ENCODE results near the gene WLS.

WLS gene

GRCh38 chr1:68185743-68186142, 46.6 kb downstream of the WLS start:
- TF ChIP-seq YY1 (IDR thresholded peaks at IDR 0.05; ENCODE audit: insufficient read depth, insufficient read length) (no peak), SUZ12 (IDR thresholded peaks at IDR 0.05; ENCODE audit: extremely low read depth, insufficient read depth, insufficient read length) (no peak), ZNF274 (IDR thresholded peaks at IDR 0.05; ENCODE audit: low read depth, low read length) (no peak)
- DNase-seq (ENCODE audit: low read depth, low spot score), result no peak
- Histone ChIP-seq H3K9ac (ENCODE audit: insufficient read length, low read depth) (no peak overlapping the region), H3K9me3 (ENCODE audit: insufficient read depth, low read length) (no peaks in the 10 kb centered on the region; the same call in 1 of the 2 replicates), H3K27me3 (ENCODE audit: insufficient read depth, insufficient read length) (no peaks in the 10 kb centered on the region), H3K4me1 (ENCODE audit: insufficient read depth, insufficient read length) (no peaks in the 10 kb centered on the region), H3K4me3 (ENCODE audit: insufficient read length, low read depth) (no peak overlapping the region), H3K36me3 (ENCODE audit: insufficient read depth, insufficient read length, low read length) (peaks cover 91% of the 10 kb centered on the region)

GRCh38 chr1:68183895-68184294, 48.4 kb downstream of the WLS start:
- H3K36me3 ChIP-seq (ENCODE audit: insufficient read depth, insufficient read length, low read length), result peaks cover 92% of the 10 kb centered on the region
- H3K27me3 ChIP-seq (ENCODE audit: insufficient read depth, insufficient read length), result no peaks in the 10 kb centered on the region
- TF ChIP-seq YY1 (IDR thresholded peaks at IDR 0.05; ENCODE audit: insufficient read depth, insufficient read length) (no peak), ZNF274 (IDR thresholded peaks at IDR 0.05; ENCODE audit: low read depth, low read length) (no peak), SUZ12 (IDR thresholded peaks at IDR 0.05; ENCODE audit: extremely low read depth, insufficient read depth, insufficient read length) (no peak)
- DNase-seq (ENCODE audit: low read depth, low spot score), result no peak
- H3K9ac ChIP-seq (ENCODE audit: insufficient read length, low read depth), result no peak overlapping the region
- H3K4me1 ChIP-seq (ENCODE audit: insufficient read depth, insufficient read length), result no peaks in the 10 kb centered on the region
- no peaks in the 10 kb centered on the region for H3K9me3 ChIP-seq (ENCODE audit: insufficient read depth, low read length)
- H3K4me3 ChIP-seq (ENCODE audit: insufficient read length, low read depth), result no peak overlapping the region

- Histone ChIP-seq H3K9me3 (ENCODE audit: insufficient read depth, low read length) (no peaks in the 10 kb centered on the region), H3K4me3 (ENCODE audit: insufficient read length, low read depth) (no peak overlapping the region), H3K27me3 (ENCODE audit: insufficient read depth, insufficient read length) (no peaks in the 10 kb centered on the region), H3K4me1 (ENCODE audit: insufficient read depth, insufficient read length) (no peaks in the 10 kb centered on the region), H3K9ac (ENCODE audit: insufficient read length, low read depth) (no peak overlapping the region), H3K36me3 (ENCODE audit: insufficient read depth, insufficient read length, low read length) (peaks cover 85% of the 10 kb centered on the region)
- no peak for DNase-seq (ENCODE audit: low read depth, low spot score)
- TF ChIP-seq SUZ12 (IDR thresholded peaks at IDR 0.05; ENCODE audit: extremely low read depth, insufficient read depth, insufficient read length), result no peak
- no peak for TF ChIP-seq ZNF274 (IDR thresholded peaks at IDR 0.05; ENCODE audit: low read depth, low read length)
- no peak for TF ChIP-seq YY1 (IDR thresholded peaks at IDR 0.05; ENCODE audit: insufficient read depth, insufficient read length)
Observed at GRCh38 chr1:68181165-68181556, 51.2 kb downstream of the WLS start.

GRCh38 chr1:68180441-68181164, 51.7 kb downstream of the WLS start:
- no peaks in the 10 kb centered on the region for H3K9me3 ChIP-seq (ENCODE audit: insufficient read depth, low read length)
- H3K9ac ChIP-seq (ENCODE audit: insufficient read length, low read depth), result no peak overlapping the region
- no peak for DNase-seq (ENCODE audit: low read depth, low spot score)
- H3K4me3 ChIP-seq (ENCODE audit: insufficient read length, low read depth), result no peak overlapping the region
- peaks cover 85% of the 10 kb centered on the region for H3K36me3 ChIP-seq (ENCODE audit: insufficient read depth, insufficient read length, low read length)
- TF ChIP-seq ZNF274 (IDR thresholded peaks at IDR 0.05; ENCODE audit: low read depth, low read length) (no peak), SUZ12 (IDR thresholded peaks at IDR 0.05; ENCODE audit: extremely low read depth, insufficient read depth, insufficient read length) (no peak)
- H3K4me1 ChIP-seq (ENCODE audit: insufficient read depth, insufficient read length), result no peaks in the 10 kb centered on the region
- H3K27me3 ChIP-seq (ENCODE audit: insufficient read depth, insufficient read length), result no peaks in the 10 kb centered on the region

- H3K27me3 ChIP-seq (ENCODE audit: insufficient read depth, insufficient read length), result no peaks in the 10 kb centered on the region
- H3K9ac ChIP-seq (ENCODE audit: insufficient read length, low read depth), result no peak overlapping the region
- peaks cover 84% of the 10 kb centered on the region for H3K36me3 ChIP-seq (ENCODE audit: insufficient read depth, insufficient read length, low read length)
- no peaks in the 10 kb centered on the region for H3K9me3 ChIP-seq (ENCODE audit: insufficient read depth, low read length)
- no peak overlapping the region for H3K4me3 ChIP-seq (ENCODE audit: insufficient read length, low read depth)
- DNase-seq (ENCODE audit: low read depth, low spot score), result no peak
- TF ChIP-seq SUZ12 (IDR thresholded peaks at IDR 0.05; ENCODE audit: extremely low read depth, insufficient read depth, insufficient read length), result no peak
- no peak for TF ChIP-seq ZNF274 (IDR thresholded peaks at IDR 0.05; ENCODE audit: low read depth, low read length)
- no peak for TF ChIP-seq YY1 (IDR thresholded peaks at IDR 0.05; ENCODE audit: insufficient read depth, insufficient read length)
- H3K4me1 ChIP-seq (ENCODE audit: insufficient read depth, insufficient read length), result no peaks in the 10 kb centered on the region
Observed at GRCh38 chr1:68178821-68179490, 53.4 kb downstream of the WLS start.

GRCh38 chr1:68175621-68176398, 56.5 kb downstream of the WLS start:
- TF ChIP-seq YY1 (IDR thresholded peaks at IDR 0.05; ENCODE audit: insufficient read depth, insufficient read length) (no peak), ZNF274 (IDR thresholded peaks at IDR 0.05; ENCODE audit: low read depth, low read length) (no peak), SUZ12 (IDR thresholded peaks at IDR 0.05; ENCODE audit: extremely low read depth, insufficient read depth, insufficient read length) (no peak)
- Histone ChIP-seq H3K9ac (ENCODE audit: insufficient read length, low read depth) (no peak overlapping the region), H3K36me3 (ENCODE audit: insufficient read depth, insufficient read length, low read length) (peaks cover 58% of the 10 kb centered on the region), H3K4me3 (ENCODE audit: insufficient read length, low read depth) (no peak overlapping the region), H3K4me1 (ENCODE audit: insufficient read depth, insufficient read length) (no peaks in the 10 kb centered on the region), H3K9me3 (ENCODE audit: insufficient read depth, low read length) (no peaks in the 10 kb centered on the region), H3K27me3 (ENCODE audit: insufficient read depth, insufficient read length) (no peaks in the 10 kb centered on the region)
- no peak for DNase-seq (ENCODE audit: low read depth, low spot score)

- H3K9me3 ChIP-seq (ENCODE audit: insufficient read depth, low read length), result no peaks in the 10 kb centered on the region
- no peaks in the 10 kb centered on the region for H3K27me3 ChIP-seq (ENCODE audit: insufficient read depth, insufficient read length)
- no peak overlapping the region for H3K4me3 ChIP-seq (ENCODE audit: insufficient read length, low read depth)
- DNase-seq (ENCODE audit: low read depth, low spot score), result no peak
- no peak for TF ChIP-seq YY1 (IDR thresholded peaks at IDR 0.05; ENCODE audit: insufficient read depth, insufficient read length)
- no peak for TF ChIP-seq ZNF274 (IDR thresholded peaks at IDR 0.05; ENCODE audit: low read depth, low read length)
- H3K36me3 ChIP-seq (ENCODE audit: insufficient read depth, insufficient read length, low read length), result peaks cover 53% of the 10 kb centered on the region
- H3K4me1 ChIP-seq (ENCODE audit: insufficient read depth, insufficient read length), result no peaks in the 10 kb centered on the region
- no peak overlapping the region for H3K9ac ChIP-seq (ENCODE audit: insufficient read length, low read depth)
Observed at GRCh38 chr1:68174738-68175113, 57.6 kb downstream of the WLS start.
